ENCODE data around the gene PRKAB1.

Gene PRKAB1

DNA sequence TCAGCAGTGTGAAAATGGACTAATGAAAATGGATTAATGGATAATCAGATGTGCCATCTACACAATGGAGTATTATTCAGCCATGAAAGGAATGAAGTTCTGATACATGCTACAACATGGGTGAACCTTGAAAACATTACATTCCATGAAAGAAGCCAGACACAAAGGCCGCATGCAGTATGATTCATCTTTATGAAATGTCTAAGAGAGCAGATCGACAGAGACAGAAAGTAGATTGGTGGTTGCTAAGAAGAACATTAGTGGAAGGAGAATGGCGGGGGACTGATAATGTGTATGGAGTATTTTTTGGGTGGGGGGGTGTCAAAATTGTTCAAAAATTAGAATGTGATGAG is 47.3 kb downstream of the PRKAB1 start:
- no peak for DNase-seq

GRCh38 chr12:119718141-119718540 is 50.2 kb downstream of the PRKAB1 start:
- DNase-seq: no peak

- no peak for DNase-seq
Measured at GRCh38 chr12:119720349-119720748, 52.4 kb downstream of the PRKAB1 start.

DNA sequence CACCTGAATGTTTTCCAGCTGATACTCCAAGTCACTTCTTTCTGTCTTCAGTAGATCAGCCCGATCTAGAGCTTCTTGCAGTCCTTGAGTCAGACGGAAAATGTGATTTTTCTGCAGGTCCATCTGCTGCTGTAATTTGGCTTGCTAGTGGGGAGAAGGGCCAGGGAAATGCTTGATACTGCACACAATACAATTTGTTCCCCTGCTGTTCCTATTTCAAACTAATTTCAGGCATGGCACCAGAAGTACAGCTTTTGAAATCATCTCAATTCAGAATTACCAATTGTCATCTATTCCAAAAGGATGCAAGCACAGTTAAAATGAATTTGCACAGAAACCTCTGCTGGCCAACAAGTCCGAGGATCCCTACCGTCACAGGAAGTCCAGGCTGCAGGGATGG is 53.4 kb downstream of the PRKAB1 start:
- no peak for DNase-seq

DNA sequence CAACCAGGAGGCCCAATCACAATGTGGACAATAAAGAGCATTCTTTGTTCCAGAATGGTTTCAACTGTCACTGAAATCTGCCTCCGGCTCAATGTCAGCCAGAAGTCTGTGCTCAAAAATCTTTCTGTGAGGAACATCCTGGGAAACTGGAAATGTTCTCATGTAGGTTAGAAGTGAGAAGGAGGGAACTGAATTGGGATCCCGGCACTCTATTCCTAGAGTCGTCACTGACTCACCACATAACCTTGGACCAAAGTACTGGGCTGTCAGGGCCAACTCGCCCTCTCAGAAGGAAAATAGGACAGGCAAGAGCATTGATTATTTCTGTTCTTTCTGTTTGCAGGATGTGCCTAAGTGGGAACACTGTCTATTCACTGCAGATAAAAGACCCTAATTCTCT is 57.6 kb downstream of the PRKAB1 start:
- DNase-seq: no peak

- no peak for DNase-seq
Measured at GRCh38 chr12:119727600-119728443, 59.9 kb downstream of the PRKAB1 start.

- DNase-seq: no peak
Measured at GRCh38 chr12:119728444-119728745, 60.5 kb downstream of the PRKAB1 start.

DNA sequence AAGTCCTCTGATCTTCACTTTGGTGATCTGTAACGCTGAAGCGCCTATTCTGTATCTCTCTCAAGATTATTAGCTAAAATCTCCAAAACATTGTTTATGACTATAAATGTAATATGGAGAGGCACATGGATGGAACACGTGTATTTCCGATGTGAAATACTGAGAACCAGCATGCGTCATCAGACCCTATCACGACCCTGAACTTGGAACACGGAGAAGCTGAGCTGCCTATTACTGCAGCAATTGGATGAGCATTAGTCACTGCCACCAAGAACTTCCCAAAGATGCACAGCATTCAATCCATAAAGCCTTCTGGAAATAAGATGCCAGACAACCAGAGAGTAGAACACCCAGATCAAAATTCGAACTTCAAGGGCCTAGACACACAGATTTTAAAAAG is 61.9 kb downstream of the PRKAB1 start:
- no peak for DNase-seq

DNA sequence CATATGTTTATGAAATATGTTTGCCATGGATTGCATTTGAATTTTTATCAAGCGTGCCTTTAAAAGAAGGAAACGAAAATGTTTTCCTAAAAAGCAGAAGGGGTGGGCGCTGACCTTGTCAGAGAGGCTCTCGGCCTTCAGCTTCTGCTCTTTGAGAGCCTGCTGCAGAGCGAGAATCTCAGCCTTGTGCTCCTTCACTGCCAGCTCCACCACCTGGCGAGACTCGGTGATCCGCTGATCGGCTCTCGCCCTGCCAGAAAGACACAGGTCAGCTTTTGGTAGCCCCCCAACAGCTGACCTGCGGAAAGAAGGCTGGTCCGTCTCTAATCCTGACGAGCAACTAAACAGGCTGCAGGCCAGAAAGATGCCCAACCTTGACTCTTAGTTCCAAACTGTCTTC is 62.4 kb downstream of the PRKAB1 start:
- no peak for DNase-seq
